C4-2B (cell line): ENCODE results near the gene DAB1.

Experiments used
- H3K27ac ChIP-seq: fragments of 450-650 bp; 2 replicates; pipeline ENCODE4 v1.5.1; 2017
- CTCF ChIP-seq: fragments of 450-650 bp; conservative IDR thresholded peaks from 2 replicates; pipeline ENCODE4 v1.5.1; 2017; ENCODE audit warnings: mild to moderate bottlenecking
- ZFX ChIP-seq: fragments of 450-650 bp; IDR thresholded peaks from 2 replicates; pipeline ENCODE4 v1.6.1; 2017

Gene DAB1

GRCh38 chr1:57007472-57007871 lies 416.4 kb downstream of the DAB1 start:
- H3K27ac ChIP-seq = no peak overlapping the region
- TF ChIP-seq CTCF (no peak), ZFX (no peak)

- H3K27ac ChIP-seq = no peak overlapping the region
- TF ChIP-seq CTCF (no peak), ZFX (no peak)
These were observed 420.3 kb downstream of the DAB1 start for GRCh38 chr1:57003398-57004139.

- H3K27ac ChIP-seq = no peak overlapping the region
- TF ChIP-seq ZFX (no peak), CTCF (no peak)
These were observed 428.3 kb downstream of the DAB1 start for GRCh38 chr1:56995414-56996100.

- H3K27ac ChIP-seq = no peak overlapping the region
- TF ChIP-seq ZFX (no peak), CTCF (no peak)
These were observed 430.4 kb downstream of the DAB1 start for GRCh38 chr1:56993475-56993874.

- no peak overlapping the region for H3K27ac ChIP-seq
- TF ChIP-seq CTCF = no peak
- no peak for TF ChIP-seq ZFX
These were observed 431.3 kb downstream of the DAB1 start for GRCh38 chr1:56992318-56993125.

- no peak overlapping the region for H3K27ac ChIP-seq
- TF ChIP-seq ZFX = no peak
These were observed 432.3 kb downstream of the DAB1 start for GRCh38 chr1:56991576-56991975.

GRCh38 chr1:56986397-56986796 lies 437.5 kb downstream of the DAB1 start:
- no peak overlapping the region for H3K27ac ChIP-seq
- TF ChIP-seq ZFX = no peak
- no peak for TF ChIP-seq CTCF
